HepG2 (cell line): ENCODE measurements around the gene SNRPD2. TPM values are rescaled to one million over a fixed set of nuclear protein-coding genes. Genes with fewer than 3 reads are reported as not detected.

Experiments used
- GABPB1 ChIP-seq: IDR thresholded peaks from 2 replicates; pipeline ENCODE4 v1.6.1; 2016; ENCODE audit warnings: mild to moderate bottlenecking, missing genetic modification reagents, moderate library complexity, missing compliant biosample characterization
- HNF1B ChIP-seq: sonication (generic); formaldehyde crosslinking; IDR thresholded peaks from 2 replicates; pipeline ENCODE4 v1.5.1; 2020; ENCODE audit warnings: mild to moderate bottlenecking, moderate library complexity, missing genetic modification reagents
- HNF4A ChIP-seq: sonication (generic); formaldehyde crosslinking; IDR thresholded peaks from 2 replicates; pipeline ENCODE4 v1.4.0; 2020; ENCODE audit warnings: missing genetic modification reagents
- PAF1 ChIP-seq: IDR thresholded peaks from 2 replicates; pipeline ENCODE4 v1.6.1; 2016; ENCODE audit warnings: missing genetic modification reagents, missing compliant biosample characterization
- PAXIP1 ChIP-seq: sonication (generic); formaldehyde crosslinking; conservative IDR thresholded peaks from 2 replicates; pipeline ENCODE4 v1.4.0; 2020; ENCODE audit warnings: mild to moderate bottlenecking, missing genetic modification reagents, moderate library complexity
- PHF8 ChIP-seq: sonication (generic); formaldehyde crosslinking; IDR thresholded peaks from 2 replicates; pipeline ENCODE4 v1.5.0; 2020; ENCODE audit warnings: missing genetic modification reagents
- ZBTB44 ChIP-seq: sonication (generic); formaldehyde crosslinking; IDR thresholded peaks from 2 replicates; pipeline ENCODE4 v1.4.0; 2020; ENCODE audit warnings: missing genetic modification reagents
- ZMYM3 ChIP-seq: sonication (generic); formaldehyde crosslinking; IDR thresholded peaks from 2 replicates; pipeline ENCODE4 v1.5.1; 2020; ENCODE audit warnings: mild to moderate bottlenecking, missing genetic modification reagents
- ZNF10 ChIP-seq: sonication (generic); formaldehyde crosslinking; IDR thresholded peaks from 2 replicates; pipeline ENCODE4 v1.4.0; 2020; ENCODE audit warnings: mild to moderate bottlenecking, low read depth, missing genetic modification reagents, borderline replicate concordance
- ZNF256 ChIP-seq: sonication (generic); formaldehyde crosslinking; conservative IDR thresholded peaks from 2 replicates; pipeline ENCODE4 v1.4.0; 2020; ENCODE audit warnings: missing genetic modification reagents
- ZNF276 ChIP-seq: sonication (generic); formaldehyde crosslinking; IDR thresholded peaks from 2 replicates; pipeline ENCODE4 v1.4.0; 2020; ENCODE audit warnings: mild to moderate bottlenecking, low read depth, missing genetic modification reagents
- ZNF281 ChIP-seq: sonication (generic); formaldehyde crosslinking; IDR thresholded peaks from 2 replicates; pipeline ENCODE4 v1.4.0; 2020; ENCODE audit warnings: missing genetic modification reagents, borderline replicate concordance
- ZNF530 ChIP-seq: sonication (generic); formaldehyde crosslinking; IDR thresholded peaks from 2 replicates; pipeline ENCODE4 v1.5.0; 2020; ENCODE audit warnings: low read depth, mild to moderate bottlenecking, missing genetic modification reagents
- ZNF549 ChIP-seq: sonication (generic); formaldehyde crosslinking; IDR thresholded peaks from 2 replicates; pipeline ENCODE4 v1.5.0; 2020; ENCODE audit warnings: missing genetic modification reagents
- ZNF883 ChIP-seq: sonication (generic); formaldehyde crosslinking; IDR thresholded peaks from 2 replicates; pipeline ENCODE4 v1.5.1; 2020; ENCODE audit warnings: mild to moderate bottlenecking, missing genetic modification reagents; ENCODE audit errors: not compliant biosample characterization
- polyA plus RNA-seq, 8 experiments: library from polyadenylated mRNA; depleted of rRNA in 3 of 8; stranded (reverse) in 7 of 8; unstranded in 1 of 8; fragments of >200 nt; fragmentation: Illumina TruSeq in 4 of 8; extraction: Trizol in 4 of 8; gene quantifications; 2 replicates each; pipeline versions ENCODE4 v1.2.1 to v1.2.3, GENCODE V29; 2011 to 2016; ENCODE audit warnings: low read depth in 4 of 8, missing spikeins in 1 of 8, mixed read lengths in 1 of 8; ENCODE audit not compliant: insufficient read depth in 1 of 8
- total RNA-seq, 5 experiments: library from RNA; depleted of rRNA; stranded (reverse); fragments of >200 nt; fragmentation: Illumina TruSeq; extraction: Trizol; gene quantifications; 2 replicates each; pipeline ENCODE4 v1.2.3, GENCODE V29; 2016; ENCODE audit warnings: low read depth in 1 of 5

The SNRPD2 gene
- total and polyA plus RNA-seq, 2 of the 13 experiments (the other 11 are each of a cell fraction or from before 2014, with no cell fraction given), result 299 to 485 TPM

- TF ChIP-seq PAXIP1 (0 out of 2 replicates have a peak, but pooled peaks have one; percentile 17), ZNF281 (CRISPR knock-in tag) (no peak), ZNF883 (no peak), ZNF549 (CRISPR knock-in tag) (no peak), GABPB1 (CRISPR knock-in tag) (peak; percentile 65), ZNF256 (CRISPR knock-in tag) (no peak), ZNF530 (CRISPR knock-in tag) (no peak), ZBTB44 (CRISPR knock-in tag) (no peak), ZMYM3 (peak; percentile 96), ZNF276 (no peak; the same call in none of the 2 replicates), PHF8 (CRISPR knock-in tag) (0 out of 2 replicates have a peak, but pooled peaks have one; percentile 34), PAF1 (CRISPR knock-in tag) (no peak), HNF4A (CRISPR knock-in tag) (no peak), HNF1B (CRISPR knock-in tag) (peak; percentile 40; the same call in 1 of the 2 replicates), ZNF10 (CRISPR knock-in tag) (no peak)
Observed at GRCh38 chr19:45638930-45639729, 52.6 kb downstream of the SNRPD2 start, which contains the start of gene EML2 (continued).
